NOMO-1 treated with DMSO at 0.1 percent for 48 hours (cell line): Measurements from ENCODE around the gene COMMD9.
A peak's percentile ranks its signal among the peaks of the same experiment; 100 is the strongest.

ENCODE experiments used
- DNase-seq: peaks from one replicate; lab custom pipeline; 2025; ENCODE audit not compliant: unreplicated experiment; lab: John Stamatoyannopoulos, UW

COMMD9 gene

GRCh38 chr11:36296884-36297543 lies 7.8 kb upstream of the COMMD9 start:
- peak; percentile 32 for DNase-seq

GRCh38 chr11:36295926-36296325 lies 6.7 kb upstream of the COMMD9 start, which contains the start of gene PRR5L:
TSS of gene PRR5L (plus strand) at chr11:36296288. CDS start at chr11:36401122, 104,834 bp downstream.
- no peak for DNase-seq

GRCh38 chr11:36292311-36292722 lies 3.1 kb upstream of the COMMD9 start:
- peak; percentile 73 for DNase-seq

GRCh38 chr11:36288442-36289225 lies 590 bp downstream of the COMMD9 start:
- peak; percentile 65 for DNase-seq

GRCh38 chr11:36282926-36283325 lies 6.3 kb downstream of the COMMD9 start:
- no peak for DNase-seq

GRCh38 chr11:36281850-36282249 lies 7.4 kb downstream of the COMMD9 start:
- DNase-seq = no peak

GRCh38 chr11:36280531-36280930 lies 8.7 kb downstream of the COMMD9 start:
- no peak for DNase-seq

GRCh38 chr11:36278531-36279282 lies 10.5 kb downstream of the COMMD9 start:
- no peak for DNase-seq

GRCh38 chr11:36274414-36274813 lies 14.8 kb downstream of the COMMD9 start:
- DNase-seq = no peak

GRCh38 chr11:36273110-36273509 lies 16.1 kb downstream of the COMMD9 start:
- DNase-seq = no peak

GRCh38 chr11:36271794-36272407 lies 17.3 kb downstream of the COMMD9 start:
- DNase-seq = no peak

- no peak for DNase-seq
Observed at GRCh38 chr11:36270701-36271100, 18.5 kb downstream of the COMMD9 start.

- no peak for DNase-seq
Observed at GRCh38 chr11:36268337-36268985, 20.8 kb downstream of the COMMD9 start.

- no peak for DNase-seq
Observed at GRCh38 chr11:36266767-36267166, 22.5 kb downstream of the COMMD9 start.

- DNase-seq = peak; percentile 31
Observed at GRCh38 chr11:36265793-36266628, 23.2 kb downstream of the COMMD9 start.

- no peak for DNase-seq
Observed at GRCh38 chr11:36264973-36265344, 24.3 kb downstream of the COMMD9 start.

- DNase-seq = no peak
Observed at GRCh38 chr11:36264011-36264972, 24.9 kb downstream of the COMMD9 start.

GRCh38 chr11:36261094-36261493 lies 28.1 kb downstream of the COMMD9 start:
- DNase-seq = no peak
